Measurements from ENCODE around the gene HK1.

DNA sequence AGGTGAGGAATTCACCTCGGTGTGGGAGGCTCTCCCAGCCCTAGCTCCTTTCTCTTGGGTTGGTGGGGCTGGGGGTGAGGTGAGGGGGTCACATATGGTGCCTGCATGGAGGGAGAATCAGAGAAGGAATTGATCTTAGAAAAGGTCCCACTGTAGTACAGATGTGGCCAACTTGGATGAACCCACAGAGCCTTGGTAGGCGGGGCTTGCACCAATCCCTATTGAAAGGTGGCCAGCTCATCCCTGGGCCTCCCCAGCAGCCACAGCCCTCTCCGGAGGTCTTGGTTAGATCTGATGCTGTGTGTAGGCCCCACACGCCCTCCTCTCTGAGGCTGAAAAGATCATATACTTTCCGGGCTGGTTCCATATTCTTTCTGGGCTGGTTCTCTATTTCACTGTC, 39.2 kb upstream of the HK1 start:
- TF ChIP-seq TP53 (CRISPR knock-in tag; conservative IDR thresholded peaks at IDR 0.05) (no peak), ZKSCAN1 (IDR thresholded peaks at IDR 0.05; ENCODE audit: low read length) (no peak), ZNF569 (CRISPR knock-in tag; IDR thresholded peaks at IDR 0.05; ENCODE audit: borderline replicate concordance) (no peak), EZH2 (conservative IDR thresholded peaks at IDR 0.05; ENCODE audit: low read depth, low read length) (no peak), POLR2AphosphoS5 (IDR thresholded peaks at IDR 0.05; ENCODE audit: low read depth, low read length) (no peak), KDM5B (CRISPR knock-in tag; IDR thresholded peaks at IDR 0.05; ENCODE audit: borderline replicate concordance) (no peak)

Data from HepG2 (cell line).